SK-N-SH (cell line): Measurements from ENCODE around the gene CCNY. TPM values are rescaled to one million over a fixed set of nuclear protein-coding genes. Genes with fewer than 3 reads are reported as not detected.

Experiments
- CTCF ChIA-PET: fragments of 300-600, 350-600 bp; formaldehyde crosslinking; extraction: SDS; loops from one replicate; lab custom pipeline; 2021; lab: Yijun Ruan, JAX
- POLR2A ChIA-PET: fragments of 350-600 bp; sonication (Branson Sonifier 250); formaldehyde crosslinking; extraction: SDS; loops from one replicate; lab custom pipeline; 2020; ENCODE audit warnings: antibody characterized with exemption, inconsistent platforms; lab: Yijun Ruan, JAX
- DNase-seq: peaks from one replicate; pipeline ENCODE4 v3.0.0; 2012
- H2AFZ ChIP-seq: fragments of 200-600 bp; sonication (generic); 2 replicates; pipeline ENCODE4 v1.8.1; 2016; ENCODE audit warnings: antibody characterized with exemption, mild to moderate bottlenecking, low read depth
- H3F3A ChIP-seq: fragments of 200-600 bp; sonication (generic); replicated peaks from 2 replicates; pipeline ENCODE3; 2016; ENCODE audit warnings: antibody characterized with exemption, mild to moderate bottlenecking; ENCODE audit not compliant: insufficient read depth
- H3K27ac ChIP-seq, 2 experiments: fragments of 200-500 bp in 1 of 2; fragments of 200-600 bp in 1 of 2; sonication (Bioruptor generic) in 1 of 2; sonication (generic), shearing (Covaris generic) in 1 of 2; 2 replicates each; pipeline versions ENCODE4 v1.5.1 to v1.6.1; 2014 to 2016; ENCODE audit warnings: low read depth in 2 of 2, inconsistent platforms in 1 of 2, low read length in 1 of 2, mild to moderate bottlenecking in 1 of 2, mixed read lengths in 1 of 2
- H3K27me3 ChIP-seq: fragments of 200-600 bp; sonication (generic), shearing (Covaris generic); 2 replicates; pipeline ENCODE4 v1.6.1; 2016; ENCODE audit warnings: mixed run types; ENCODE audit not compliant: insufficient read depth
- H3K36me3 ChIP-seq, 2 experiments: fragments of 200-500 bp in 1 of 2; fragments of 200-600 bp in 1 of 2; sonication (Bioruptor generic) in 1 of 2; sonication (generic) in 1 of 2; replicated peaks in 1 of 2; 2 replicates each; pipeline versions ENCODE3 to v1.5.1; 2014 to 2016; ENCODE audit warnings: low read length in 1 of 2, mild to moderate bottlenecking in 1 of 2; ENCODE audit not compliant: insufficient read depth in 2 of 2, control insufficient read depth in 1 of 2
- H3K4me1 ChIP-seq, 2 experiments: fragments of 200-500 bp in 1 of 2; fragments of 200-600 bp in 1 of 2; sonication (Bioruptor generic) in 1 of 2; sonication (generic), shearing (Covaris generic) in 1 of 2; 2 replicates each; pipeline versions ENCODE4 v1.5.1 to v1.6.1; 2014 to 2016; ENCODE audit warnings: low read depth in 1 of 2, low read length in 1 of 2, mixed run types in 1 of 2; ENCODE audit not compliant: insufficient read depth in 2 of 2, control insufficient read depth in 1 of 2
- H3K4me2 ChIP-seq: fragments of 200-600 bp; sonication (generic), shearing (Covaris generic); 2 replicates; pipeline ENCODE4 v1.6.1; 2017; ENCODE audit warnings: mixed run types
- H3K4me3 ChIP-seq, 2 experiments: fragments of 200-500 bp in 1 of 2; fragments of 200-600 bp in 1 of 2; sonication (Bioruptor generic) in 1 of 2; sonication (generic), shearing (Covaris generic) in 1 of 2; 2 replicates each; pipeline versions ENCODE4 v1.5.1 to v1.8.1; 2014 to 2016; ENCODE audit warnings: low read depth in 2 of 2, inconsistent platforms in 1 of 2, low read length in 1 of 2, mild to moderate bottlenecking in 1 of 2, mixed read lengths in 1 of 2, moderate library complexity in 1 of 2
- H3K79me2 ChIP-seq: fragments of 200-600 bp; sonication (generic); 2 replicates; pipeline ENCODE4 v1.8.1; 2017; ENCODE audit warnings: mild to moderate bottlenecking; ENCODE audit not compliant: insufficient read depth
- H3K9ac ChIP-seq: fragments of 200-600 bp; sonication (generic); 2 replicates; pipeline ENCODE4 v1.6.1; 2017; ENCODE audit warnings: mixed run types
- H3K9me2 ChIP-seq: fragments of 200-600 bp; sonication (generic); 2 replicates; pipeline ENCODE4 v1.6.1; 2017; ENCODE audit warnings: mixed run types
- H3K9me3 ChIP-seq: fragments of 200-600 bp; sonication (generic); 2 replicates; pipeline ENCODE4 v1.6.1; 2017; ENCODE audit warnings: mixed run types, mild to moderate bottlenecking, moderate library complexity
- H4K20me1 ChIP-seq: fragments of 200-600 bp; sonication (generic); 2 replicates; pipeline ENCODE4 v1.6.1; 2017; ENCODE audit warnings: mild to moderate bottlenecking, mixed run types; ENCODE audit not compliant: insufficient read depth
- FOSL2 ChIP-seq: IDR thresholded peaks from 2 replicates; pipeline ENCODE4 v1.4.0; 2012; ENCODE audit warnings: low read depth, mild to moderate bottlenecking, moderate library complexity, borderline replicate concordance
- FOXM1 ChIP-seq: IDR thresholded peaks from 2 replicates; pipeline ENCODE4 v1.4.0; 2012; ENCODE audit warnings: low read depth, mild to moderate bottlenecking
- MXI1 ChIP-seq: IDR thresholded peaks from 2 replicates; pipeline ENCODE4 v1.6.1; 2012; ENCODE audit warnings: mild to moderate bottlenecking, low read depth, low read length, improper control_type of control experiment
- PBX3 ChIP-seq: IDR thresholded peaks from 2 replicates; pipeline ENCODE4; 2012
- POLR2AphosphoS5 ChIP-seq: IDR thresholded peaks from 2 replicates; pipeline ENCODE4 v1.6.1; 2012; ENCODE audit warnings: low read depth, low read length
- SMC3 ChIP-seq: IDR thresholded peaks from 2 replicates; pipeline ENCODE4 v1.6.1; 2012; ENCODE audit warnings: low read depth, low read length, improper control_type of control experiment
- TCF12 ChIP-seq: IDR thresholded peaks from 2 replicates; pipeline ENCODE4 v1.4.0; 2012
- WGBS: methylation state at CpG from one replicate; pipeline ENCODE4 v1.1.6; 2017; ENCODE audit warnings: low lambda C conversion rate; 5-methylcytosine and 5-hydroxymethylcytosine counted together
- polyA plus RNA-seq, 3 experiments: library from polyadenylated mRNA; depleted of rRNA; stranded (reverse); fragments of >200 nt; gene quantifications; 2 replicates each; pipeline ENCODE4 v1.2.3, GENCODE V29; 2012
- TF ChIP-seq, protein P1 (sequence below): fragments of 200-600 bp; sonication (generic); IDR thresholded peaks from 2 replicates; pipeline ENCODE4 v1.6.1; 2017; ENCODE audit warnings: antibody characterized with exemption, mild to moderate bottlenecking, moderate library complexity

CCNY gene
- polyA plus RNA-seq, 1 of the 3 experiments (the other 2 are of a cell fraction), result 29.4 TPM

GRCh38 chr10:35545878-35546590, 209.7 kb downstream of the CCNY start:
- 79% methylated on average over 6 of the region's 6 CpGs for WGBS
- Histone ChIP-seq H3K27me3 (no peaks in the 10 kb centered on the region), H3K9me3 (no peaks in the 10 kb centered on the region), H2AFZ (no peak overlapping the region), H3K36me3 (peaks cover 8 to 18% of the 10 kb centered on the region in 2 experiments), H3K27ac (peak overlapping the region in 1 of 2 experiments; percentile 20; a peak in 1 of 4 replicates), H3K4me3 (no peak overlapping the region)
- TF ChIP-seq PBX3 (no peak), FOXM1 (no peak), SMC3 (no peak), MXI1 (no peak)
- TF ChIP-seq, all 33 proteins: peak for 0
- ChIA-PET CTCF (interaction anchor here (0.8 to 3.5 kb wide), 4 partner anchors 17 to 307 kb away, joined by 3 to 15 read pairs (median 4); no protein-coding TSS in a partner anchor), POLR2A (no interaction called here)
- no peaks in the 10 kb centered on the region for H3K9me2 ChIP-seq
- no peak overlapping the region for H3K4me2 ChIP-seq
- no peak for DNase-seq
- peaks cover 3% of the 10 kb centered on the region; the same call in 1 of the 2 replicates for H3K79me2 ChIP-seq
- H4K20me1 ChIP-seq, result no peaks in the 10 kb centered on the region
- peaks cover 6% of the 10 kb centered on the region for H3F3A ChIP-seq
- no peak overlapping the region for H3K9ac ChIP-seq
- H3K4me1 ChIP-seq, result peaks cover 2 to 7% of the 10 kb centered on the region in 2 experiments; a peak in 2 of 4 replicates

DNA sequence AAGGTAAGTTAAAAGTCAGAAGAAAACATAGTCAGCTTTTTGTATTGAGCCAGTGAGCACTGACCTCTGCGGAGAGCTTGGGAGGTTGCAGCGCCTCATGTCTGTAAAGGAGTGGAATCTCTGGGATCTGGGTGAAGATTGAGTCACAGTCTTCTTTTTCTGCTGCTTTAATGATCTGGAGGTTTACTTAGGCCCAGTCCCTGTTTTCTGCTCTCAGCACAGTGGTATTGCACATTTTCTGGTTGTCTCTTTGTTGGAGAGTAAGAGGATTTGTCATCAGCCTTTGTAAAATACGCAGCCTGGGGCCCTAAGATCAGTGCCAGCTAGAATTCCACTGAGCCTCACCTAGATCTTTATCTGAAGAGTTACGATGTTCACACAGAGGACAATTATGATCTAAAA, 210.5 kb downstream of the CCNY start:
- Histone ChIP-seq H3K9me3 (no peaks in the 10 kb centered on the region), H2AFZ (no peak overlapping the region), H3F3A (peaks cover 6% of the 10 kb centered on the region), H3K36me3 (peaks cover 3 to 18% of the 10 kb centered on the region in 2 experiments), H3K9ac (no peak overlapping the region), H3K4me3 (no peak overlapping the region), H4K20me1 (no peaks in the 10 kb centered on the region), H3K9me2 (no peaks in the 10 kb centered on the region), H3K27me3 (no peaks in the 10 kb centered on the region), H3K4me1 (peaks cover 2 to 7% of the 10 kb centered on the region in 2 experiments; a peak in 2 of 4 replicates), H3K27ac (peak overlapping the region in 1 of 2 experiments; percentile 20; a peak in 3 of 4 replicates), H3K4me2 (no peak overlapping the region), H3K79me2 (peaks cover 3% of the 10 kb centered on the region; the same call in 1 of the 2 replicates)
- WGBS, result 72% methylated on average over 4 of the region's 4 CpGs
- no peak for DNase-seq
- TF ChIP-seq, protein P1, sequence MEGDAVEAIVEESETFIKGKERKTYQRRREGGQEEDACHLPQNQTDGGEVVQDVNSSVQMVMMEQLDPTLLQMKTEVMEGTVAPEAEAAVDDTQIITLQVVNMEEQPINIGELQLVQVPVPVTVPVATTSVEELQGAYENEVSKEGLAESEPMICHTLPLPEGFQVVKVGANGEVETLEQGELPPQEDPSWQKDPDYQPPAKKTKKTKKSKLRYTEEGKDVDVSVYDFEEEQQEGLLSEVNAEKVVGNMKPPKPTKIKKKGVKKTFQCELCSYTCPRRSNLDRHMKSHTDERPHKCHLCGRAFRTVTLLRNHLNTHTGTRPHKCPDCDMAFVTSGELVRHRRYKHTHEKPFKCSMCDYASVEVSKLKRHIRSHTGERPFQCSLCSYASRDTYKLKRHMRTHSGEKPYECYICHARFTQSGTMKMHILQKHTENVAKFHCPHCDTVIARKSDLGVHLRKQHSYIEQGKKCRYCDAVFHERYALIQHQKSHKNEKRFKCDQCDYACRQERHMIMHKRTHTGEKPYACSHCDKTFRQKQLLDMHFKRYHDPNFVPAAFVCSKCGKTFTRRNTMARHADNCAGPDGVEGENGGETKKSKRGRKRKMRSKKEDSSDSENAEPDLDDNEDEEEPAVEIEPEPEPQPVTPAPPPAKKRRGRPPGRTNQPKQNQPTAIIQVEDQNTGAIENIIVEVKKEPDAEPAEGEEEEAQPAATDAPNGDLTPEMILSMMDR, result peak; percentile 25; the same call in 1 of the 2 replicates
- no peak for TF ChIP-seq FOSL2
- peak; percentile 22; the same call in 1 of the 2 replicates for TF ChIP-seq TCF12
- TF ChIP-seq POLR2AphosphoS5, result no peak
- TF ChIP-seq PBX3, result peak; percentile 36; the same call in 1 of the 2 replicates
- POLR2A ChIA-PET, result no interaction called here
- CTCF ChIA-PET, result interaction anchor here (0.7 to 3.5 kb wide), 4 partner anchors 13 to 308 kb away, joined by 3 to 15 read pairs (median 4); no protein-coding TSS in a partner anchor
